K562 (cell line): Measurements from ENCODE around the gene FNDC11. TPM values are rescaled to one million over a fixed set of nuclear protein-coding genes. Genes with fewer than 3 reads are reported as not detected.

Experiments
- CREBBP ChIP-seq: IDR thresholded peaks from one replicate; pipeline ENCODE4 v1.6.1; 2012; ENCODE audit warnings: low read depth, mild to moderate bottlenecking, control low read depth, inconsistent platforms, low read length
- HNRNPH1 ChIP-seq: fragments of 200-400 bp; formaldehyde crosslinking; optimal IDR thresholded peaks from 2 replicates; pipeline ENCODE3; 2017; ENCODE audit warnings: low read depth, mild to moderate bottlenecking, low read length, moderate library complexity
- HNRNPK ChIP-seq: fragments of 200-400 bp; formaldehyde crosslinking; IDR thresholded peaks from one replicate; pipeline ENCODE4 v1.6.1; 2018; ENCODE audit warnings: mild to moderate bottlenecking, low read depth, low read length; ENCODE audit not compliant: poor library complexity, severe bottlenecking
- KLF13 ChIP-seq: fragments of 450-650 bp; IDR thresholded peaks from 2 replicates; pipeline ENCODE4 v1.6.1; 2016; ENCODE audit warnings: missing genetic modification characterization, low read depth, mild to moderate bottlenecking, missing compliant biosample characterization, moderate library complexity, borderline replicate concordance
- MIER1 ChIP-seq: fragments of 450-650 bp; IDR thresholded peaks from 2 replicates; pipeline ENCODE4 v1.6.1; 2016; ENCODE audit warnings: antibody characterized with exemption, mild to moderate bottlenecking, low read depth
- NCOA1 ChIP-seq: fragments of 450-650 bp; IDR thresholded peaks from 2 replicates; pipeline ENCODE4 v1.6.1; 2016; ENCODE audit warnings: low read depth
- PTTG1 ChIP-seq: fragments of 450-650 bp; IDR thresholded peaks from 2 replicates; pipeline ENCODE4 v1.6.1; 2016; ENCODE audit warnings: low read depth, mild to moderate bottlenecking, missing genetic modification characterization, missing compliant biosample characterization
- SMC3 ChIP-seq: conservative IDR thresholded peaks from 2 replicates; pipeline ENCODE4 v1.6.1; 2011; ENCODE audit warnings: low read depth, low read length, improper control_type of control experiment; ENCODE audit not compliant: insufficient read depth
- STAT5A ChIP-seq: IDR thresholded peaks from 2 replicates; pipeline ENCODE4 v1.6.1; 2012; ENCODE audit warnings: low read length, inconsistent platforms, borderline replicate concordance
- TAF15 ChIP-seq: fragments of 200-400 bp; formaldehyde crosslinking; IDR thresholded peaks from 2 replicates; pipeline ENCODE4 v1.6.1; 2017; ENCODE audit warnings: mild to moderate bottlenecking, low read depth, low read length, moderate library complexity
- XRCC3 ChIP-seq: fragments of 450-650 bp; IDR thresholded peaks from 2 replicates; pipeline ENCODE4 v1.6.1; 2017; ENCODE audit warnings: mild to moderate bottlenecking, moderate library complexity
- ZFP36 ChIP-seq: fragments of 150-350 bp; IDR thresholded peaks from 2 replicates; pipeline ENCODE4 v1.6.1; 2018; ENCODE audit warnings: low read length, low read depth; ENCODE audit not compliant: partially characterized antibody
- polyA plus RNA-seq, 8 experiments: library from polyadenylated mRNA; depleted of rRNA in 4 of 8; stranded (reverse) in 5 of 8; unstranded in 3 of 8; fragments of >200 nt; fragmentation: Nextera tagmentation in 2 of 8; fragmentation: Illumina TruSeq in 1 of 8; extraction: Ambion mirVana in 2 of 8; extraction: Trizol in 1 of 8; gene quantifications; 2 replicates each; pipeline versions ENCODE4 v1.2.1 to v1.2.3, GENCODE V29; 2011 to 2014; ENCODE audit warnings: inconsistent platforms in 1 of 8, missing spikeins in 1 of 8
- total RNA-seq, 7 experiments: library from RNA; depleted of rRNA in 6 of 7; stranded (reverse); fragments of >200 nt in 6 of 7; fragmentation: Illumina TruSeq in 2 of 7; extraction: Trizol in 2 of 7; gene quantifications; 2 replicates each; pipeline versions ENCODE4 v1.2.1 to v1.2.3, GENCODE V29; 2011 to 2021; ENCODE audit warnings: low replicate concordance in 1 of 7
- TF ChIP-seq, protein P1 (sequence below): sonication (generic); IDR thresholded peaks from 2 replicates; pipeline ENCODE4 v1.6.1; 2016
- TF ChIP-seq, protein P2 (sequence below): fragments of 450-650 bp; IDR thresholded peaks from 2 replicates; pipeline ENCODE4 v1.6.1; 2014; ENCODE audit warnings: low read depth, mild to moderate bottlenecking, moderate library complexity, borderline replicate concordance
- TF ChIP-seq, protein P3 (sequence below): fragments of 250-450 bp; sonication (Bioruptor Pico); IDR thresholded peaks from 2 replicates; pipeline ENCODE4 v1.8.0; 2022; ENCODE audit warnings: inconsistent platforms, mild to moderate bottlenecking, moderate library complexity, borderline replicate concordance

The FNDC11 gene
- total and polyA plus RNA-seq, 9 of the 15 experiments (the other 6 are each of a cell fraction or from before 2014, with no cell fraction given) = 0.08 to 2.3 (median 0.64) TPM; not detected in 2

- TF ChIP-seq MIER1 (no peak), HNRNPK (peak; percentile 55), HNRNPH1 (no peak), CREBBP (no peak), NCOA1 (no peak), STAT5A (no peak), XRCC3 (no peak), PTTG1 (tag) (no peak), ZFP36 (no peak), SMC3 (no peak), KLF13 (no peak), TAF15 (no peak)
- TF ChIP-seq, protein P1, sequence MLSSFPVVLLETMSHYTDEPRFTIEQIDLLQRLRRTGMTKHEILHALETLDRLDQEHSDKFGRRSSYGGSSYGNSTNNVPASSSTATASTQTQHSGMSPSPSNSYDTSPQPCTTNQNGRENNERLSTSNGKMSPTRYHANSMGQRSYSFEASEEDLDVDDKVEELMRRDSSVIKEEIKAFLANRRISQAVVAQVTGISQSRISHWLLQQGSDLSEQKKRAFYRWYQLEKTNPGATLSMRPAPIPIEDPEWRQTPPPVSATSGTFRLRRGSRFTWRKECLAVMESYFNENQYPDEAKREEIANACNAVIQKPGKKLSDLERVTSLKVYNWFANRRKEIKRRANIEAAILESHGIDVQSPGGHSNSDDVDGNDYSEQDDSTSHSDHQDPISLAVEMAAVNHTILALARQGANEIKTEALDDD = no peak
- TF ChIP-seq, protein P2, sequence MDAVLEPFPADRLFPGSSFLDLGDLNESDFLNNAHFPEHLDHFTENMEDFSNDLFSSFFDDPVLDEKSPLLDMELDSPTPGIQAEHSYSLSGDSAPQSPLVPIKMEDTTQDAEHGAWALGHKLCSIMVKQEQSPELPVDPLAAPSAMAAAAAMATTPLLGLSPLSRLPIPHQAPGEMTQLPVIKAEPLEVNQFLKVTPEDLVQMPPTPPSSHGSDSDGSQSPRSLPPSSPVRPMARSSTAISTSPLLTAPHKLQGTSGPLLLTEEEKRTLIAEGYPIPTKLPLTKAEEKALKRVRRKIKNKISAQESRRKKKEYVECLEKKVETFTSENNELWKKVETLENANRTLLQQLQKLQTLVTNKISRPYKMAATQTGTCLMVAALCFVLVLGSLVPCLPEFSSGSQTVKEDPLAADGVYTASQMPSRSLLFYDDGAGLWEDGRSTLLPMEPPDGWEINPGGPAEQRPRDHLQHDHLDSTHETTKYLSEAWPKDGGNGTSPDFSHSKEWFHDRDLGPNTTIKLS = no peak
- TF ChIP-seq, protein P3, sequence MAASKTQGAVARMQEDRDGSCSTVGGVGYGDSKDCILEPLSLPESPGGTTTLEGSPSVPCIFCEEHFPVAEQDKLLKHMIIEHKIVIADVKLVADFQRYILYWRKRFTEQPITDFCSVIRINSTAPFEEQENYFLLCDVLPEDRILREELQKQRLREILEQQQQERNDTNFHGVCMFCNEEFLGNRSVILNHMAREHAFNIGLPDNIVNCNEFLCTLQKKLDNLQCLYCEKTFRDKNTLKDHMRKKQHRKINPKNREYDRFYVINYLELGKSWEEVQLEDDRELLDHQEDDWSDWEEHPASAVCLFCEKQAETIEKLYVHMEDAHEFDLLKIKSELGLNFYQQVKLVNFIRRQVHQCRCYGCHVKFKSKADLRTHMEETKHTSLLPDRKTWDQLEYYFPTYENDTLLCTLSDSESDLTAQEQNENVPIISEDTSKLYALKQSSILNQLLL (CRISPR knock-in tag) = no peak
Observed at GRCh38 chr20:63520934-63521601, 32.9 kb upstream of the FNDC11 start (continued).
